LNCAP (cell line): ENCODE measurements around the gene CDHR4.

ENCODE experiments used
- CTCF ChIP-seq: fragments of 450-650 bp; IDR thresholded peaks from 2 replicates; pipeline ENCODE4 v1.5.1; 2017; ENCODE audit warnings: mild to moderate bottlenecking

The CDHR4 gene

GRCh38 chr3:49788056-49788455, 11.6 kb downstream of the CDHR4 start:
- TF ChIP-seq CTCF, result no peak

- TF ChIP-seq CTCF, result no peak
These were observed 12.1 kb downstream of the CDHR4 start for GRCh38 chr3:49787536-49787935.

- TF ChIP-seq CTCF, result no peak
These were observed 12.6 kb downstream of the CDHR4 start for GRCh38 chr3:49787182-49787464.

- TF ChIP-seq CTCF, result no peak
These were observed 13.1 kb downstream of the CDHR4 start, which contains the start of gene IP6K1 for GRCh38 chr3:49786357-49787181. Gene IP6K1 (minus strand): TSS chr3:49786542. CDS start chr3:49748040, 38,502 bp downstream.

GRCh38 chr3:49785565-49786356, 13.9 kb downstream of the CDHR4 start:
- no peak for TF ChIP-seq CTCF

- no peak for TF ChIP-seq CTCF
These were observed 18.1 kb downstream of the CDHR4 start for GRCh38 chr3:49781415-49782199.
